Measurements from ENCODE around the gene APOA1. TPM values are rescaled to one million over a fixed set of nuclear protein-coding genes. Genes with fewer than 3 reads are reported as not detected.

The APOA1 gene
- total and polyA plus RNA-seq, 7 donors = 0.30 to 4.9 (median 0.45) TPM; not detected in 1

DNA sequence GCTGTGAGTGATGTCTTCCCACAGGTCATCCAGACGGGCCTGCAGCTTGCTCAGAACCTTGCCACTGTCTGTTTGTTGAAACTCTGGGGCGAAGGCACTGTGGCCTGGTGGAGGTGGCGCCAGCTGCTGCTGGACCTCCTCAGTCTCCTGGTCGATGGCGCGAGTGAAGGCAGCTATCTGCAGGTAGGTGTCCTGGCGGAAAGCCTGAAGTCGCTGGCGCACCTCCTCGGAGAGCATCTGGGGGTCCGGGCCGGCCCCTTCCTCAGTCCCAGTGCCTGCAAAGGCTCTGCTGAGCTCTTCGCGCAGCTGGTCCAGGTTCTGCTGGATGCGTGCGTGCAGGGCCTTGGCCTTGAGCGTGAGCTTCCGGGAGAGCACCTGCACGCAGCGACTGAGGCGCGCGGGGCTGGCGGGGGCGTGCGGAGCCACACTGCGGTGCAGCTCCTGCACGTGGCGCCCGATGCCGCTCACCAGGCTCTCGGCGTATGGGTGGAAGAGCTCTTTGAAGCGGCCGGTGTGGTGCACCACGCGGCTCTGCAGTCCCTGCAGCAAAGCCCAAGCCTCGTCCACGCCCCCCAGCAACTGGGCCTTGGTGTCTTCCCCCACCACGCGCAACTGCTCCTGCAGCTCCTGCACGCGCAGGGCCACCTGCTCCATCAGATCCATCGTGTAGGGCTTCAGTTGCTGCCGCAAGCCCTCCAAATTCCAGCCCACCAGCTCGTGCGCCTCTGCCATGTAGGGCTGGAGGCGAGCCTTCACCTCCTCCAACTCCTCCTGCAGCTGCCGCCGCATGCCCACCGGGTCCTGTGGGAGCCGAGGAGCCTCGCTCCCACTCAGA is 47.0 kb downstream of the APOA1 start:
- TF ChIP-seq, protein P1, sequence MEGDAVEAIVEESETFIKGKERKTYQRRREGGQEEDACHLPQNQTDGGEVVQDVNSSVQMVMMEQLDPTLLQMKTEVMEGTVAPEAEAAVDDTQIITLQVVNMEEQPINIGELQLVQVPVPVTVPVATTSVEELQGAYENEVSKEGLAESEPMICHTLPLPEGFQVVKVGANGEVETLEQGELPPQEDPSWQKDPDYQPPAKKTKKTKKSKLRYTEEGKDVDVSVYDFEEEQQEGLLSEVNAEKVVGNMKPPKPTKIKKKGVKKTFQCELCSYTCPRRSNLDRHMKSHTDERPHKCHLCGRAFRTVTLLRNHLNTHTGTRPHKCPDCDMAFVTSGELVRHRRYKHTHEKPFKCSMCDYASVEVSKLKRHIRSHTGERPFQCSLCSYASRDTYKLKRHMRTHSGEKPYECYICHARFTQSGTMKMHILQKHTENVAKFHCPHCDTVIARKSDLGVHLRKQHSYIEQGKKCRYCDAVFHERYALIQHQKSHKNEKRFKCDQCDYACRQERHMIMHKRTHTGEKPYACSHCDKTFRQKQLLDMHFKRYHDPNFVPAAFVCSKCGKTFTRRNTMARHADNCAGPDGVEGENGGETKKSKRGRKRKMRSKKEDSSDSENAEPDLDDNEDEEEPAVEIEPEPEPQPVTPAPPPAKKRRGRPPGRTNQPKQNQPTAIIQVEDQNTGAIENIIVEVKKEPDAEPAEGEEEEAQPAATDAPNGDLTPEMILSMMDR (IDR thresholded peaks at IDR 0.05) = no peak
- WGBS, 3 donors = 81 to 84% (median 84%) methylated on average over 50 to 53 of the region's 53 CpGs
- Histone ChIP-seq H3K27me3 (ENCODE audit: insufficient read depth in 3 of 3, low read length in 2 of 3) (no peaks in the 10 kb centered on the region), H3K27ac (no peak overlapping the region), H3K4me1 (peaks cover 10% of the 10 kb centered on the region), H3K4me3 (no peak overlapping the region), H3K9me3 (no peaks in the 10 kb centered on the region), H3K36me3 (ENCODE audit: insufficient read depth in 1 of 2, low read depth in 1 of 2) (peaks cover 0 to 15% of the 10 kb centered on the region in 2 donors)
- ATAC-seq = no peak
- intact Hi-C loops (cut with DNase I) = loop anchor here (1.0 to 5.0 kb wide), 4 partner anchors 45 to 317 kb away; partner anchors contain the start of gene APOA1 (in 1 of the 2)
- peak in 1 of 2 donors; percentile 56 for DNase-seq

DNA sequence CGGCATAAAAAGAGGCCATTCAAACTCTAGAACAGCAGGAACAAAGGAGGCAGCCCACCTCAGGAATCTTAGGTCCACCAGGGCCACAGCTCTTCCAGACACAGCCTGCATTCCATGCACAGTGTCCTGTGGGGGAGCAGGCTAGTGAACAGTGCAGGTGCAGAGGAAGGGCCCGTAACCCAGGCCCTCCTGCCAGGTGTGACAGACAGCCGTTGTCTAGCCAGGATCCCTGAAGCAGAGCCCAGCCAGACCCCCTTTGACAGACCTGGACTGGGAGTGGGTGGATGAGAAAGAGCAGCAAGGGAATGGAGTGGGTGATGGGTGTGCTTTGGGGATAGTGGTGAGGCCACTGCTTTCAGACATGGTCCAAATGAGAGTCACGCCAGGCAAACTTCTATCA is 48.4 kb downstream of the APOA1 start:
- Histone ChIP-seq H3K4me1 (peaks cover 10% of the 10 kb centered on the region), H3K27me3 (ENCODE audit: insufficient read depth in 3 of 3, low read length in 2 of 3) (no peaks in the 10 kb centered on the region), H3K36me3 (ENCODE audit: insufficient read depth in 1 of 2, low read depth in 1 of 2) (peaks cover 10 to 29% of the 10 kb centered on the region in 2 donors), H3K9me3 (no peaks in the 10 kb centered on the region), H3K4me3 (no peak overlapping the region), H3K27ac (no peak overlapping the region)
- intact Hi-C loops (cut with DNase I) = loop anchor here (2.0 to 5.0 kb wide), 2 partner anchors 438 to 444 kb away; partner anchors contain the start of genes PCSK7 (in 1 of the 2) and RNF214 (in 1 of the 2)
- ATAC-seq = no peak
- TF ChIP-seq, protein P1 (IDR thresholded peaks at IDR 0.05) = no peak
- no peak for DNase-seq
- 83 to 93% (median 91%) methylated on average over 4 of the region's 4 CpGs for WGBS, 3 donors

DNA sequence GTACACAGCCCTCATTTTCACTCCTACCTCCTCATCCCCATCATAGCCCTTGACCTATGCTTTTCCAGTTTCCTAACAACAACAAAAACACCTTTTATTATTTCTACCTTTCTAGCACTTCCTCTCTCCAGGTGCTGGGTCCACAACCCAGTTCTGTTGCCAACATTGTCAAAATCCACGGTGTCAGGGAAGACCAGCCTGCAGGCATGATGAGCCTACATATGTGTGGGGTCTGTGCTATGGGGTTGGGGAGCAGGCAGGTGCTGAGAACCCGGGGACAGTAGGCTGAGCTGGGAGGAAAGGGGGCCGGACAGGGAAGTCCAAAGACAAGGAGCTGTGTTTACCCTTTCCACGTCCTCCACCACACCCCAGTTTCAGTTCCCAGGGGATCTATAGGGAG is 48.9 kb downstream of the APOA1 start:
- ATAC-seq (no peak), DNase-seq (no peak)
- H3K27me3 ChIP-seq (ENCODE audit: insufficient read depth in 3 of 3, low read length in 2 of 3) = no peaks in the 10 kb centered on the region
- TF ChIP-seq, protein P1 (IDR thresholded peaks at IDR 0.05) = no peak
- H3K4me3 ChIP-seq = peak overlapping the region; percentile 98
- peaks cover 12 to 34% of the 10 kb centered on the region in 2 donors for H3K36me3 ChIP-seq (ENCODE audit: insufficient read depth in 1 of 2, low read depth in 1 of 2)
- WGBS, 3 donors = 51 to 69% (median 51%) methylated on average over 4 of the region's 4 CpGs
- intact Hi-C loops (cut with DNase I) = loop anchor here (2.0 to 5.0 kb wide), 2 partner anchors 439 to 444 kb away; partner anchors contain the start of genes PCSK7 (in 1 of the 2) and RNF214 (in 1 of the 2)
- peak overlapping the region; percentile 87 for H3K27ac ChIP-seq
- H3K4me1 ChIP-seq = peaks cover 10% of the 10 kb centered on the region
- no peaks in the 10 kb centered on the region for H3K9me3 ChIP-seq

DNA sequence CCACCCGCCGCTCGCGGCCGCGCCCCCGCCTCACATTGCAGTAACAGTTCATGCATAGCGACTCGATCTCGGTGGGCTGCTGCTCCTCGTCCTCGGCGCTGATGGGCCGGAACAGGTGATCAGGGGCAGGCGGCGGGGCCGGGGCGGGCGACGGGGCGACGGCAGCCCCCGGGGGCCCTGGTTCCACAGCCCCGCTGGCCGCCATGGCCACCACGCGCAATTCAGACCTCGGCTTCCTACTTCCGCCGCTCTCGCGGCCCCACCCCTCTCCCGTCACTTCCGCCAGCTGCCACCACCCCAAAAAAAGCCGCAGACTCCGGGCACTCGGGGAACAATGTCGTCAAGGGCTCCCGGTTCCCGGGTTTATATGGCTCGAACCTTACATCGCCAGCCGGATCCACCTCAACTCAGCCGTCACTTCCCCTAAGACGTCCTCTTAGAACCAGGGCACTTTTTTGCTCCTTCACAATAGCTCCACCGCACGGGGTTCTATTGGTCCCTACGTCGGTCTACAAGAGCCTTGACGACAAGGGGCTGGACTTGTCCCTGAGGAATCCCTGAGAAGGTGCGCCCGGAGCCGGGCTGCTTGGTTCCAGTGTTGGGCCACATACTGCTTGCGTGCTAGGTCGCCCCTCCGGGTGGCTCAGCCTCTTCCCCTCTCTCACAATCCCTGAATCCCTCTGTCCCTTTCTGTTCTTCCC is 49.5 kb downstream of the APOA1 start, which contains the start of gene ZPR1:
TSS of gene ZPR1 (minus strand) at position 238 of the 701 bp plus-strand sequence. CDS start at position 205, 33 bp downstream.
- DNase-seq = peak; percentile 84 to 93
- TF ChIP-seq, protein P1 (IDR thresholded peaks at IDR 0.05) = no peak
- H3K9me3 ChIP-seq = no peaks in the 10 kb centered on the region
- H3K4me3 ChIP-seq = peak within 1 kb of the TSS; percentile 98
- peak within 1 kb of the TSS; percentile 87 for H3K27ac ChIP-seq
- intact Hi-C loops (cut with DNase I) = loop anchor here (2.0 to 5.0 kb wide), 2 partner anchors 439 to 445 kb away; partner anchors contain the start of genes PCSK7 (in 1 of the 2) and RNF214 (in 1 of the 2)
- WGBS, 3 donors = 1% methylated on average over 50 to 56 of the region's 56 CpGs
- H3K4me1 ChIP-seq = peaks cover 10% of the 10 kb centered on the region
- peaks cover 17 to 40% of the 10 kb centered on the region in 2 donors for H3K36me3 ChIP-seq (ENCODE audit: insufficient read depth in 1 of 2, low read depth in 1 of 2)
- peak; percentile 83 to 95 (median 89) for ATAC-seq
- no peaks in the 10 kb centered on the region for H3K27me3 ChIP-seq (ENCODE audit: insufficient read depth in 3 of 3, low read length in 2 of 3)
